NCI-H2081 treated with DMSO at 0.1 percent for 48 hours (cell line): ENCODE results near the gene OPCML.

ENCODE experiments used
- DNase-seq: peaks from one replicate; lab custom pipeline; 2025; lab: John Stamatoyannopoulos, UW

The OPCML gene

DNA sequence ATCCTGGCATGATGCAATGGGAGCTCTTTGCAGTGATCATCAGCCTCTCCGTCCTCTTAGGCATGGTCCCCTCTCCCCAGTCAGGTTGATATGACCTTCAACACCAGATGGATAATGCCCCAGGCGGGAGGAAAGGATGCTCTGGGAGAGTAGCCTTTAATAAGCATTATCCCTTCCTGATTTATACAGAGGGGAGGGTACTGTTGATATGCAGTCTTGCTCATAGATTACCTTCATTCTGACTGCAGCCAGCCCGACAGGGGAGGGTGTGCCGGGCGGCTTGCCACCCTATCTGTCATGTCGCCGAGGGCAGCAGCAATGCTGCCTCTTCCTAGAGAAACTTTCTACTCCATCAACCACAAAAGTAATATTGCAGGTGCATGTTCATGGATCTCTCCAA lies 497.4 kb downstream of the OPCML start:
- no peak for DNase-seq

- no peak for DNase-seq
These were observed 503.2 kb downstream of the OPCML start for GRCh38 chr11:133029107-133029506.

- no peak for DNase-seq
These were observed 505.3 kb downstream of the OPCML start for GRCh38 chr11:133026952-133027351.

DNA sequence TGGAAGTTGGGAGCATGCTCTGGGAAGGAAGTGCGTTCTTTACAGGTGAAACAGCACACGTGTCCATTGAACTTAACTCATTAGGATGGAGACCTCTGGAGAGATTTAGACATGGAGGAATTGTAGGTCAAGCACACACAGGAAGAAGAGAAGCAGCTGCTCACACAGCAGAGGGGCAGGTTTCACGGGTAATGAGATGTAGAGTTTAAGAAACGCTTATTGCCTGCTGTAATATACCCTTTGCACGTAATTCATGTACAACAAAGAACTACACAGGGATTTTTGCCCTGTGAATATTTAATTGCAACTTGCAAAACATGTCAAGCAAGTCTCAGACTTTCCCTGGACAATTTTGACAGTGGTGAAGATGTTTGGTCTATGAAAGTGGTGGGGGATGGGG lies 508.0 kb downstream of the OPCML start:
- no peak for DNase-seq

DNA sequence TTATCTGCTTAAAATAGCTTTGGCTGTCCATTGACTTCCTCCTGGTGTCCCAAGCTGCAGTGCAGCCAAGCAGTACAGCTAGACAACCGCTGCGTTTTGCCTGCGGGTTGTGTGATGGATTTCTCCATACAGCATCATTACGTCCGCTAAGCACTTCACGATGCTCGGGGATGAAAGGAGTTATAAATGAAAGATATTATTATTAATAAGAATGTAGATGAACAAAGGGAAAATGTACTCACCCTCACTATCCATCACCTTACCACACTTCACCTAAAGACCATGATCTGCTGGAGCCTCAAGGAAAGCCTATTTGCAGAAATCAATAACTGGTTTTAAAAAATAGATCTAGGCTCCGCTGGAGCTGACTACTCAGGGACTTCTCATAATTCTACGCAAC lies 509.1 kb downstream of the OPCML start:
- no peak for DNase-seq

DNA sequence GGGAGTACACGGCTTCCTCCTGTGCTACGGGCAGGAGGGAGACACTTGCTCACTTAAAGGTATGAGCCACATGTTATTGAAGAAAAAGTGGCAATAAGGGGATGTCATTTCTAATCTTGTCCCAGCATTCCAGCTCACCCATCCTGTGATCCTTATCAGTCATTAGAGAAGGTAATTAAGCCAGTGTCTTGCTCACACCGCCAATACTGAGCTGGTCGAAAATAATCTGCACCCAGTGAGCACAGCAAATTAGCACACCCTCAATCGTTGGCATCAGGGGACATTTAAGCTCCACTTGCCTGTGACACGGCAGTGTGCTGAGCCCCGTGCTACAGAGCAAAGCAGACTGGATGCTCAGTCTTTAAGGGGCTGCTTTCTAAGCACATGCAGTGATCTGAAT lies 510.7 kb downstream of the OPCML start:
- DNase-seq, result no peak

- no peak for DNase-seq
These were observed 512.0 kb downstream of the OPCML start for GRCh38 chr11:133020372-133020714.

GRCh38 chr11:133019545-133020371 lies 512.5 kb downstream of the OPCML start:
- DNase-seq, result no peak

DNA sequence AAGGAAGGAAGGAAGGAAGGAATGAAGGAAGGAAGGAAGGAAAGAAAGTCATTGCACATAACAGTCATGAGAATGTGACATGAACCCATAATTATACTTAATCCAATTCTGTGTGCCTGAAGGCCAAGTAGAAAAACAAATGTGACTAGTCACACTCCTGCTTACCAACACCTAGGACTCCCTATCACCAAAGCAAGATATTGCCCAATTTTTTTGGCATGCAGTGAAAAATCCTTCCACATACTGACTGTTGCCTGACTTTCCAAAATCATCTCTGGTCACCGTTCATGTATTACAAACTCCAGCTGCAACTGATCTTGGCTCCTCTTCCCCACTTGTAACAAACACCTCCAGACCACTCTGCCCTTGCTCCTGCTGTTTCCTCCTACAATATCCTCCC lies 516.8 kb downstream of the OPCML start:
- DNase-seq, result no peak

- no peak for DNase-seq
These were observed 518.0 kb downstream of the OPCML start for GRCh38 chr11:133014337-133014736.

GRCh38 chr11:133012803-133013202 lies 519.5 kb downstream of the OPCML start:
- DNase-seq, result no peak

DNA sequence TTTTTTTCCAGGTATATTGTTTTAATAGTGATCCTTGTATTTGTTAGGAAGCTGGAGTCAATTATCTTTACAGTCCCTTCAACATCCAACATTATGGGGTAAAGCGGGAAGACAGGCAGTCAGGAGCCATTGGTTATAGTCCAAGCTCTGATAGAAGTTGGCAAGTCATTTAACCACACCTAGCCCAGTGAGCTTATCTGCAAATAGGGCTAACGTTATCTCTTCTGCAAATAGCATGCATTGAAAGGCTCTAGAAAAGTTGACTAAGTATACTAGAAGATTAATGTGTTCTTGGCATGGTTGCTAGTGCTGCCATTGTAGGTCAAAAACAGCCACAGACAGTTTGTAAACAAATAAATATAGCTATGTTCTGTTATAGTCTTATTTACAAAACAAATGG lies 520.7 kb downstream of the OPCML start:
- no peak for DNase-seq

DNA sequence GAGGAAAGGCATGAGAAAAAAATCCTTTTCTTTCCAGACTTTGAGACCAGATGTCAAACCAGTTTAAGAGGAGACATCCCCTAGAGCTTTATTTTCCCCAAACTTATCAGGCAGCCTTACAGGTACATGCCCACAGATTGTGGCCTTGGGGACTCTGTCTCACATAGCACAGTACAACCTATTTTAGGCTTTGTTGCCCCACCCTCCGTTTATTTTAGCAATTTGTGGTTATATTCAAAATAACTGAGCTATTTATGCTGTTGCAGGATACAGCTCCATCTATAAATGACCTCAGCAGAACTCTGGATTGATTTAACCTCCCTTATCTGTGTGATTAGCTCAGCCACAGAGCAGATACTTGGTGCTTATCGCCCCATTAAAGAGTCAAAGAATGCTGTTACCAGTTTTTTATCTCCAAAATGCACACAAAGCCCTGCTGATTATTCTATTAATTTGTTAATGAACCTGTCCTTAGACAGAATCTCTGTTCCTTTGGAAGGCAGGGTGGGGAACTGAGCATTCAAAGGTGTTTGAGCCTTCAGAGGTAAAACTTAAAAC lies 525.2 kb downstream of the OPCML start:
- DNase-seq, result no peak

- no peak for DNase-seq
These were observed 527.9 kb downstream of the OPCML start for GRCh38 chr11:133004369-133004768.

DNA sequence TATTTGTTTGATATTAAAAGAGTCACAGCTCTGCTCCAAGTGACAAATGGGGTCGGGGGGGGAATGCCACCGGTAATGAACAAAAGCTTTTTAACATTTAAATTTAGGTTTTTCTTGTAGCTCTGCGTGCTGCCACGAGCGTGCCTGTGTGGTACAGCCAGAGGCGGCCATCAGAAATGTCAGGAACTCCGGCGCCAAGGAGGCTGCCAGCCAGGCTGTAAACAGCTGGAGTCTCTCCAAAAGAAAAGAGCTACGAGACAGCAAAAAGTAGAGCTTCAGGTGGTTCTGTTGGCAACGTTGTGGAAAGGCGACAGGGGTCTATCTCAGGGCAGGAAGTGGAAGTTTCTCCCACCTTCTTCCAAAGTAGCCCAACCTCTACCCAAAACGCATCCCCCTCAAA lies 532.8 kb downstream of the OPCML start:
- DNase-seq, result no peak

GRCh38 chr11:132999031-132999430 lies 533.3 kb downstream of the OPCML start:
- DNase-seq, result no peak

DNA sequence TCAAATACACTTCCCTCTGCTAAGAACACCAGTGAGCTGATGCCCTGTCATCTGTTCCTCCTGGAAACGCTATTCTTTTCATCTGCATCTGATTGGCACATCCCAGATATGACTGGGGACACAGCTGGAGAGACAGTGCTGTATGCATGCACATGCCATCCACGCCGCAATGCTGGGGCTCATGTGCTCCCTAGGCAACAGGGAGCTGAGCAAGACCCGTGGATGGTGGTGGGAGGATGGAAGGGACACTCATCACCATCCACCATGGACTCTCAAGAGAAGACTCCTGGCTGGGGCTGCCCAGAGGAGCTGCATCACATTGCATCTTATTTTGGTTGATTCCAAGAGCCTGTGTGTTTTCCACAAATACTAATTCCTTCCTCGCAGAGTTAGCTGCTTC lies 534.9 kb downstream of the OPCML start:
- DNase-seq, result no peak

- no peak for DNase-seq
These were observed 537.3 kb downstream of the OPCML start for GRCh38 chr11:132994966-132995365.

DNA sequence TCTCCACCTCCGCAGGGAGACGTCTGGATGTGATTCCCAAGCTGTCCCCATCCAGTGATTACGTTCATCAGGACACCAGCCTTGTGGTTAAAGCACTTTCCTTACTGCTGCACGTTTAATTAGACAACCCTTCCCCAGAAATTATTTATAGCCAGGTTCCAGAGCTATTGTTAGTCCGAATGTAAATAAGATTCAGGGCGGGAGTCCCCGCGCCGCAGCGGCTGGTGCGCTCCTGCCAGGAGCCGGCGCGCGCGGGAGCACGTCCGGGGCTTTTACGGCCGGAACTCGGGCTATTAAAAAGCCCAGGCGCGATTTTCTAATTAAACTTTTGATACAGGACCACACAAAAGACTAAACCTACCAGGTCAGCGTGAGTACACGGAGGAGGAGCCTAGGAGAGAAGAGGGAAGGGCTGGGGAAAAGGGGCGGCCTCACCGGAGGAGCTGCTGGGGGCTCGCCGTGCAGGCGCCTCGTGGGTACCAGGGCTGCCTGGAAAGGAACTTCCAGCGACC lies 538.3 kb downstream of the OPCML start:
- DNase-seq, result peak; percentile 33

- no peak for DNase-seq
These were observed 539.3 kb downstream of the OPCML start for GRCh38 chr11:132992838-132993631.

DNA sequence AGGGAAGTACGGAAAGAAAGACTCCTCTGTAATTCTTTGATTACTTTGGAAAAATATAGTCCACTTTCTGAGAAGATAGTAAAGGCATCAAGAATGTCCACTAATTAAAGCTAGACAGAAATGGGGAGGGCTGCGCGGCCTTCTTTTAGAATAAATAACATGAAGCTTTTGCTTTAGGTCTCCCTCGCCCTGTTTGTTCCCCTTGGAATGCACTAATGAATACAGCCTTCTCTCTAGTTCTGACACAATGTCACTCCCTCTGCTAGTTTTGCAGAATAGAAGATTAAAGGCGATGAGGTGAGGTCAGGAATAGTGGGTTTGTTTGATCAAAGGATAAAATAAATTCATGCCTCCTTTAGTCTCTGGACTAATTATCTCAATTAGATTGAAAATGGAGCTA lies 543.9 kb downstream of the OPCML start:
- no peak for DNase-seq

DNA sequence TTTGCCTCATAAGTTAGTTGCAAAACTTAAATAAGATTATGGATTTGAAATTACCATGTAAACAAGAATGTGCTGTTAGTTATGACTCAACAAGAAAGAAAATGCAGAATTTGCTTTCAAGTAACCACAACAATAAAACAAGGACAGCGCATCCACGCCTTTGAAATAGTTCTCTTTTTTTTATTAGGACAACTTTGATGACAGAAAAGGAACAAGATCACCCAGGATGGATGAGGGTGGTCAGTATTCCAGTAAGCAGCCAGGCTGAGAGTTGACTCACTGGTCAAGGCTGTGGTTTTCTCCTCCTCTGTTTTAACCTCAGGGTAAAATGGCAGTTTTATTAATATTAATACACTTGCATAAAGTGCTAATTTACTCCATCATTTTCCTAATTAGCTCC lies 544.4 kb downstream of the OPCML start:
- DNase-seq, result no peak

DNA sequence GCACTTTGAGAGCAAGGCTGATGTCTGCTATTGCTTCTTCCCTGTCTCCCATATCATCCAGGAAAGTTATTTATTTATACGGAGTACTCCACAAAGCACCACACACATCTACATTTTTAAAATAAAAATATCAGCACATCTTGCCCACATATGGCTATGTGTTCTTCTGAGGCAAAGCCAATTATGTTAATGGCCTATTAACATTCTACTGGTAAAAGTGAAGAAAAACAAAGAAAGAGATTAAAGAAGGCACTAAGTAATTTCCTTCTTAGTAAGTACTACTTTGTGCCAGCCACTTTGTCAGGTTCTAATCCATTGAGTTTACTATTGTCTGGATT lies 548.7 kb downstream of the OPCML start:
- no peak for DNase-seq
